Kidney epithelial cell (primary cell): ENCODE results near the gene ANKRD23. TPM values are rescaled to one million over a fixed set of nuclear protein-coding genes. Genes with fewer than 3 reads are reported as not detected.

ENCODE experiments used
- DNase-seq: peaks from one replicate; pipeline ENCODE4 v3.0.0-alpha.2; 2010; ENCODE audit warnings: low read depth
- H3K27me3 ChIP-seq: 2 replicates; pipeline ENCODE4 v1.6.0; 2011; ENCODE audit warnings: low read length; ENCODE audit not compliant: control insufficient read depth, insufficient read depth
- H3K36me3 ChIP-seq: 2 replicates; pipeline ENCODE4 v1.5.1; 2011; ENCODE audit warnings: low read length; ENCODE audit not compliant: control insufficient read depth, insufficient read depth
- H3K4me3 ChIP-seq: 2 replicates; pipeline ENCODE4 v1.5.1; 2011; ENCODE audit warnings: low read depth, mild to moderate bottlenecking, control low read depth, low read length
- CTCF ChIP-seq: IDR thresholded peaks from 2 replicates; pipeline ENCODE4 v1.5.1; 2011; ENCODE audit warnings: mild to moderate bottlenecking, moderate library complexity, low read length, control low read depth, inconsistent platforms; ENCODE audit not compliant: insufficient read depth, poor library complexity, severe bottlenecking
- total RNA-seq: library from RNA; depleted of rRNA; stranded (reverse); fragments of >200 nt; gene quantifications from 2 replicates; pipeline ENCODE4 v1.2.3, GENCODE V29; 2015

ANKRD23 gene
- total RNA-seq, 1 donor from 2014 or later: 2.1 TPM

- Histone ChIP-seq H3K36me3 (peaks cover 1% of the 10 kb centered on the region), H3K4me3 (no peak overlapping the region), H3K27me3 (no peaks in the 10 kb centered on the region)
- DNase-seq: no peak
- TF ChIP-seq CTCF: no peak
Measured at GRCh38 chr2:96824079-96824870, 19.5 kb downstream of the ANKRD23 start.

GRCh38 chr2:96823198-96823597 is 20.6 kb downstream of the ANKRD23 start:
- Histone ChIP-seq H3K36me3 (peaks cover 1% of the 10 kb centered on the region), H3K4me3 (no peak overlapping the region), H3K27me3 (no peaks in the 10 kb centered on the region)
- DNase-seq: no peak
- no peak for TF ChIP-seq CTCF

- H3K36me3 ChIP-seq: no peaks in the 10 kb centered on the region
- DNase-seq: no peak
- no peak overlapping the region for H3K4me3 ChIP-seq
- no peaks in the 10 kb centered on the region for H3K27me3 ChIP-seq
- no peak for TF ChIP-seq CTCF
Measured at GRCh38 chr2:96822786-96823185, 21.0 kb downstream of the ANKRD23 start.

GRCh38 chr2:96821113-96821675 is 22.6 kb downstream of the ANKRD23 start:
- H3K4me3 ChIP-seq: no peak overlapping the region
- TF ChIP-seq CTCF: no peak

GRCh38 chr2:96819876-96820511 is 23.8 kb downstream of the ANKRD23 start:
- DNase-seq: no peak
- no peaks in the 10 kb centered on the region for H3K27me3 ChIP-seq
- H3K36me3 ChIP-seq: no peaks in the 10 kb centered on the region
- H3K4me3 ChIP-seq: no peak overlapping the region
- no peak for TF ChIP-seq CTCF

More at GRCh38 chr2:96821113-96821675, 22.6 kb downstream of the ANKRD23 start:
- Histone ChIP-seq H3K36me3 (no peaks in the 10 kb centered on the region), H3K27me3 (no peaks in the 10 kb centered on the region)
- DNase-seq: no peak
